Effector CD4-positive, alpha-beta T cell (primary cell): Measurements from ENCODE around the gene PARD3B.

Source experiments
- DNase-seq: peaks from one replicate; pipeline ENCODE4 v3.0.0-alpha.2; 2020

The PARD3B gene

DNA sequence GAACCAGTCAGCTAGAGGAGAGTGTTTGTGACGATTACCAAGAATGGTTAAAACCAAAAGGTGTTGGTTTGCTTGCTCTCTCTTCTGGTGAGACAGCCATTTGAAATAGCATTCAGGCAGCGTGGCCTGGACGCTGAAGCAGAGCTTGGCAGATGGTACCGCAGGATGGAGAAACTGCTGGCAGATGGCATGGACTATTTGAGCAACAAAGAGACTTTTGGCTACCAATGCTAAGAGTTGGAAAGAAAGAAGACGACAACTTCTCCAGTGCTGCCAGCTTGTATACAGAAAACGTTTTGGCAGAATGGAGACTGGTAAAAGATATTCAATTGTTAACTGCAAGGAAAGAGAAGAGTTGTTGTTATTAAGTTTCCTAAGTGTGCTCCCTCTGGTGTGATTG, 315.0 kb downstream of the PARD3B start:
- DNase-seq, result no peak

DNA sequence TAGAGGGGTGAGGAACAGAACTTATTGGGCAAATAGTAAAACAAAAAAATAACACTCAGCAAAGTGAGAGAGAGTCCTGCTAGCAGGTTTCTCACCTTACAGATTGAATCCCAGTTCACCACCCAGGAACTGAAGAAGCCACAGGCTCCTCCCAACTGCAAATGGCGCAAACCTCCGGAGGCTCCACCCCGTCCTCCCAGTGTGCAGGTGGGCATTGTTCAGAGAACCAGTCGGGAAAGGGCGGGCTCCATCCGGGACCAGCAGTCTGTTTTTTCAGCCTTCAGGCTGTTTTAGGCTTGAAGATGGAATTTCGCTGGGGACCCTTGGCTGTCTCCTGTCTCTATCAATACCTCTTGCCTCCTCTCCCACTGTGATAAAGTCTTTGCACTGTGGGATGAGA, 317.5 kb downstream of the PARD3B start:
- DNase-seq, result no peak

DNA sequence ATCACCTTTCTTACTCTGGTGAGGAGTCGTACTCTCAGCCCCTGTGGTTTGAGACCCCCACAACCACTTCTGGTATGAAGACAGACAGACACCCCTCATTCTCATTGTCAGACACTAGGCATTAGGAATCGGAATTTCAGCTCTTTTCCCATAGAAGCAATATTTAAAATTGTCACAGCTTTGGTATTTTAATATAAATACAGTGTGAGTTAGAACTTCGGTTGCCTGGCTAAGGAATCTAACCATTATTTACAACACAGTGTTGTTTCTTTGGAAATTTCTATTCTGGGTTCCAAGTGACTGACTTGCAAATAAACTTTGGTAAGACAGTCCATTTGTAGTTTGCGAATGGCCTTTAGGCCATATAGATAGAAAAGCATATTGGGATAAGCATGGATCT, 318.1 kb downstream of the PARD3B start:
- no peak for DNase-seq

DNA sequence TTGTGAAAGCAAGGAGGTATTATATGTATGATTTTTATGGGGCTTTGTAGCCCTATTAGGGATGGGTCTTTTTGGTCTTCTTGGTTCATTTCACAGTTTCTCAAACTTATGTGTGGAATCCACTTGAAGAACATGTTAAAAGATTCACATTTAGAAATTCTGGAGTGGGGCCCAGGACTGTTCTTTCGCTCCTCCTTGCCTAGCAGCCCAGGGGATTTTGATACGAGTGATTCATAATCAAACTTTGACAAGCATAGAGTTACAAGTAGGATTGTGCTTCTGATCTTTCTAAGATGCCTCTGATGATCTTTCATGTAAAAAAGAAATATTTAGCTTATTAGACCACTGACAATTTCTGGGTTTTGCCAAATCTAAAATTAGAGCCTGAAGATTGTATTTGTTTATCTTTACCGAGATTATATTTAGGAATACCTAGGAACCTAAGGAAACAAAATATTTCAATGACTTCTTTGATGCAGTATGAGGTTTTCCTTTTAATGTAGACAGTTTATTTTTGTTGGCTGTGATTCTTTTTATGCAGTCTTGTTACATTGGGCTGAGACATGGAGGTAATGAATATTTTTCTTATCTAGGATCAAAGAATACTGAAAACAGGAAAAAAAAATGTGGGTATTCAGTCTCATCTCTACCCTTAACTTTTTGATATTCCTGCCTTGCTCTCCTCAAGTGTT, 324.0 kb downstream of the PARD3B start:
- DNase-seq, result no peak

DNA sequence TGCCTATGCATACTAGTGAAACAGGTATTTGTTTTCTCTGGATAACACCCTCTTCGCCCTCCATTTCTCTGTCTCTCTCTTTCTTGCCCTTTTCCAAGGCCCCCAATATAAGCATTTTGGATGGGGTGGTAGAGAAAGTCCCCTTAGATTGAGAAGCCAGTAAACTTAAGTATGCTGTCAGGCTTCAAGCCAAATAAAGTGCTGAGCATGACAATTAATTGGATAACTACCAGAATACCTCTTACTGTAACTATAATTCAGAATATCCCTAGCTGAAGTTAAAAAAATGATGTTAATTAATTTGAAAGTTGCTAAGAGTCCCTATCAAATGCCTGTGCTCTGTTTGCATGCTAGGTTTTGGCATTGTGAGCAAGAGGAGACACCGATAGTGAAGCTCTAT, 324.8 kb downstream of the PARD3B start:
- no peak for DNase-seq

DNA sequence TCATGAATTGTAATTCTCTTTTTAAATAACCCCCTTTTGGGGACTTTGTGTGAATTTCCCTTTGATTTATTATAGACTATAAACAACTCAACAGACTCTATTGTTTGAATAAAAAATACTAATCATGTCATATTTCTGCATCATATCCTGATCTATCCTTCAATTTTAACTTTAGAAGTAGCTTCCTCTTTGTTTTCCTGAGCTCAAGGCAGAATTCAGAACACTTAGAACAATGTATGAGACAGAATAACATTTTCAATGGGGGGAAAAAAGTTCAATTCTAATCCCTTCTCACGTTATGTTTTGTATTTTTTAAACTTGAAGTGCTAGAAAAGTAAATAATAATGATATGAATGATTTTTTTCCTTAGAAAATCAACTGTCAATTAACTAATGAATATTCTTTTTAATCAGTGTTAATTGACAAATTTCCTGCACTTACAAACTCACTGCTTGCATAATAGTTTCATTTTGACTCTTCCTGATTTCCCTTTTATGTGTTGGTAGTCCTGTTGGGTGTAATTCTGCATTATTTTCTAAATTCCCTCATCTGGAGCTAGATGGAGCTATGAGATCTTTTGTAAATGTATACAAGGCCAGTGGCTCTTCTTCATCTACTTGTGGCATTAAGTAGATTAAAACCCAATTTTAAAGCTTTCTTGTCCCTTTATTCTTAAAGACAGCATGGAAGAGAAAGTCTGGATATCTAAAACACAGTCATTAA, 326.1 kb downstream of the PARD3B start:
- DNase-seq, result no peak

DNA sequence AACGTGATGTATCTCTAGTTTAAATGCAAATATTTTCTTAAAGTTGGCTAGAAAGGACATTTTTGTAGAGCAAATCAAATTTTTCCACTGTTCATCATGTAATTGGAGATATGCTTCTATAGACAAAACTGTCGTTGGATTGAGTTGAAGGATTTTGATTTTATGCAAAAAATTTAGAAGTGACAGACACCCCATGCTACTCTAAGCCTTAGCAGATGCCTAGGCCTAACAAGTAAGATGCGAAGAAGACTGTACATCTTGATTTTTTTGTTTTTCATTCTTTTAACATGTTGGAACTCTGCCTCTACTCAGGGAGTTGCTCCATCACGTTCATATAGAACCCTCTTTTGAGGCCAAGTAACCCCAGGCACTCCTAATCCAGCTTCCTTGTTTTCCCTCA, 331.0 kb downstream of the PARD3B start:
- no peak for DNase-seq

DNA sequence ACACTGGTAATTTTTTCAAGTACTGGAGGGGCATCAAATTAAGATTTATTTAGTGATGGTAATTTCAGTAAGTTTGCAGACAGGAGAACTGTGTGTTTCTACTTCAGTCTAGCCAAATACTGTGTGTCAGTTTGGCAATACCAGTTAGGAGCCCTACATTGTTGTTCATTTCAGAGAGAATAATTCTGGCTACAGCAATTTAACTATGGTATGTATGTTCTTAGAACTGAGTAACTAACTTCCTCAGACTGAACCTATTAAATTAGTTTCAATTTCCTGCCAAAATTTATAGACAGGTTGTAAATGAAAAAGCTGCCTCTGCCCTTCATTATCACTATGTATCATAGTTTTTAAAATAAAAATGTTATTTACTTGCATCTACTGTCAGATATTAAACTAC, 332.4 kb downstream of the PARD3B start:
- DNase-seq, result no peak

DNA sequence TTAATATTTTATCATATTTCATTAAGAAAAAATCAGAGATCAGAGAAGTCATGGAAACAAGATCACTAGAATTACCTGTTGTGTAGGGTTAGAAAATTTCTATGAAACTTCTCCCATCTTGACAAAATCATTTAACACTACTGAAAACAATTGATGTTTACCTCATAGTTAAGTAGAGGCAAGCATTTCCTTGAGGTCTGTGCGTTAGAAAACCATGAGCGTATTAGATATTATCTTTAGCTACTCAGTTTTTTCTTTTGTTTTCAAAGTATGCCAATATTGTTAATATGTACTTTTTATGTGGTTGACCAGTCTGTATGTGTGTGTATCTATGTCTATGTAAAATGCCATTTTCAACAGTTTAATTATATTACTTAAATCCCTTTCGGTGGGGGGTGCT, 335.7 kb downstream of the PARD3B start:
- DNase-seq, result no peak

DNA sequence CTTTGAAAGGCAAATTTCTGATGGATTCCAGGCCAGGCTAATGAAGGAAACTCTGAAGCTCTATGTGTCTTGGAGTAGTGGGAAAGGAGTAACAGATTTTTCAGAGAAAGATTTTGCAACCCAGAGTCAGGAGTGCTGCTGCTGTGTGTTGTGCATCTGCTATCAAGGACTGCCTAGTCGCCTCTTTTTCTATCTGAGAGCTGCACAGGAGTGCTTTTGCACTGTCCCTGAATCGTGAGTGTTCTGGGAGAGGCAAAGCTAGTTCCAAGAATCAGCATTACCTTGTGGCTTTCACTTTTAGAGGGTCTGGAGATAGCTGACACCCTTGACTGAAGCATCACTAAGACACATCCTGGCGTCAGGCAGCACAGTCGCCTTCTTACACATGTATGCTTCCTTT, 336.4 kb downstream of the PARD3B start:
- no peak for DNase-seq

DNA sequence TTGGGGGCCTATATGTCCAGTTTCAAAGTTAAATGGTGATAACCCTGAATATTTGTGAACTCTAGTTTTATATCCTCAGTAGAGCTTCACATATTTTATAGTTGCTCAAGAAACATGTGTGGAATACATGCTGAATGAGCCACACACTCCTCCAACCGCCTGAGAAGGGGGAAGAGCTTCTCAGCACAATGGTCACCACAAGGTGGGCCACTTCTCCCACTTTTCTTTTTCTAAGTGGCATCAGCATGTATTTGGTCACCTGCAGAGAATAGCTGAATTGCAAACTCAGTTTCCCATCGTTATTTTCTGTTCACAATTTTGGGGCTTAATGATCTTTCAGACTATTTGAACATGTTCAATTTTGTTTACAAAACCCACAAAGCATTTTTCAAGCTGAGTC, 340.5 kb downstream of the PARD3B start:
- no peak for DNase-seq

DNA sequence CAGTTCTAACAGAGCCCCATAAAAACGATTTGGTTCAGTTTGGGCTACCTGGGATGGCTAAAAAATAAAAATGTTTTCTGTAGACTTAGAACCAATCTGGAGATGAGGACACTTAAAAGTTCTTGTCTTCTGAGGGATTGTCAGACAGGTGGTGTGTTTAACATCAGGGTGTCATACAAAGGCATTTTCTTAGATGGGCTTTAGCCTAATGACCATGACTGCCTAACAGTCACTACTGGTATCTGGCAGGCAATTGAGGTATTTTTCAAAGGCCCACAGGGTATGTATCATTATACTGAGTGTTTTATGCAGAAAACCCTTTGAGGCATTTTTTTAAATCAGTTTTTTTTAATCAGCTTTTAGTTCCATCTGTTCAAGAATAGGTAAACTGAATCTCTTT, 341.4 kb downstream of the PARD3B start:
- DNase-seq, result no peak

DNA sequence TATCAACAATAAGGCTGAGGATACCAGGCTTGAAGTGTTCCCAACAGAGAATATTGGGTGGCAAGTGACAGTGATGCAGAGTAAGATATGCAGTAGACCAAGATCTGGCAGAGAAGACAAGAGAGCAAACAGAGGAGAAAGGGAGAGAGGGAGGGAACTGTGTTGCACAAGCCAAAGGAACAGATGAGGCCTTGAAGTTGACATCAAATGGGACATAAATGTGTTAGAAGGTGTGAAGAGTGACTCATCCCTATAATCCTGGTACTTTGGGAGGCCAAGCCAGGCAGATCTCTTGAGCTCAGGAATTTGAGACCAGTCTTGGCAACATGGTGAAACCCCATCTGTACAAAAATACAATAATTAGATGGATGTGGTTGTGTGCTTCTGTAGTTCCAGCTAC, 342.9 kb downstream of the PARD3B start:
- DNase-seq, result no peak

DNA sequence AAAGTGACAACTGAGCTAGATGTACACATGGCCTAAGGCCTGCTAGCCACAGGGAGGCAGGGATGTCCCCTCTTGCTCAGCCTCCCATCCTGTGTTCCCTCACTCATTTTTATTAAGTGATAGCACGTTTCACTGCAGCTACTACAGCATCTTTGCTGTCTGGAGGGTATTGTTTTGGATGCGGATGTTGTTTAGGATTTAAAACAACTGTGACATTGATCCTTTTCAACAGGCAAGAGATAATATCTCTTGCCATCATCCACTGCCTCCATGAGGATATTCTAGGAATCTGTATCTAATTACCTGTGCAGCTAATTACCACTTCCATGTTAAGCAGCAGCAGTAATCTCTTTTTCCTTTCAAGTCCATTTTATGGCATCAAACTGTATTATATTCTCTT, 345.4 kb downstream of the PARD3B start:
- no peak for DNase-seq

DNA sequence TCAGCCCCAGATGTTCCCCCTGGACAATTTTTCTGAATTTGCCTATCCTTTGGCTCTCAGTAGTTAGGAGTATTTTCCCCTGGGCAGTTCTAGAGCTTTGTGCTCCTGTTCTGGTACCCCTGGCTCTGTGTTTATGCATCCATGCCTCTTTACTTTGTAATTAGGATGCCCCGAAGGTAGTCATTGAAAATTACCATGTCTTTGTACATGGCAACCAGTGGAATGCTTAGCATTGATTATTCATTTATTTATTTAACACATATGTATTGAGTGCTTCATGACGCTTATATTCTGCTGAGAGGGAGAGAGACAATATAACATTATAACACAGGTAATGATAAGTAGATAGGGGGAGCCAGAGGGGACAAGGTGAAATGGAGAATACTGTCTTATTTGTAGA, 346.5 kb downstream of the PARD3B start:
- DNase-seq, result no peak

DNA sequence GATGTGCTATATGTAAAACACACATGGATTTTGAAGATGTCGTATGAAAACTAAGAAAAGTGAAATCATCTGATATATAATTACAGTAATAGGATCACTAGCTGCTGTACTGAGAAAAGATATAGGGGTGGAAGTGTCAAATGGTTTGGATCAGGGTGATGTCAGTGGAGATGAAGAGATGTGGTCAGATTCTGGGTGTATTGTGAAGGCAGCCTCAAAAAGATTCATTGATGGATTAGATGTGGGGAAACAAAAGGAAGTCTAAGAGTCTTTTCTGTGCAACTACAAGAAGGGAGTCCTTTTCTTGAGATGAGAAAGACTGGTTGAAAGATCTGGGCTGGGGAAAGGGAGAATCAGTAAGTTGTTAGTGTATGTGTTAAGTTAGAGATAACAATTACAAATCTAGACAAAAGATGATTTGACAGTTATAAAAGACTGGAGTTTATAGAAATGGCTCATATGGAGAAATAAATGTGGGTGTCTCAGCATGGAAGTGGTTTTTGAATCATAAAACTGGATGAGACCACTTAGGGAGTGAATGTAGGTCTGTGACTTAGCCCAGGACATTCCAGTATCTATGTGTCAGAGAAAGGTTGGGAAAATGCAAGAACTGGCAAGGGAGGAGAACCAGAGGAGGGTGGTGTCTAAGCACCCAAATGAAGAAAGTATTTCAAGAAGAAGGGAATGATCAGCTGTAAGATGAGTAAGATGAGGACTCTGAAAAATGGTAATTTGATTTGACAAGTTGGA, 347.4 kb downstream of the PARD3B start:
- no peak for DNase-seq

DNA sequence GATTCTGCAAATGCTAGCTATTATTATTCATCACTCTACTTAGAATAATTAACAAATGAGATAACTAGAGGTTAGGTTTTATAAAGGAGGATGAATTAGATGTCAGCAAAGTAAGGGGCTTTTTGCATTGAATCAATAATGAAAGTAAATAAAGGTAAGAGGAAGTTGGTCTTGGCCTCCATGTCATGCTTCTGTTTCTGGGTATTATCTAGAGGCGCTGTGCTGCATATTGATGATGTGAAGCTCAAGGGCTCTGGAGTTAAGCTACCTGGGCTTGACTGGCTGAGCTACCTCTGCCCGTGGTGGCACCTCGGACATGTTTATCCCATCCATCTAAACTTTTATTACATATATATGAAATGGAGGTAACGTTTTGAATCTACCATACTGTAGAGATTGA, 350.9 kb downstream of the PARD3B start:
- DNase-seq, result no peak

DNA sequence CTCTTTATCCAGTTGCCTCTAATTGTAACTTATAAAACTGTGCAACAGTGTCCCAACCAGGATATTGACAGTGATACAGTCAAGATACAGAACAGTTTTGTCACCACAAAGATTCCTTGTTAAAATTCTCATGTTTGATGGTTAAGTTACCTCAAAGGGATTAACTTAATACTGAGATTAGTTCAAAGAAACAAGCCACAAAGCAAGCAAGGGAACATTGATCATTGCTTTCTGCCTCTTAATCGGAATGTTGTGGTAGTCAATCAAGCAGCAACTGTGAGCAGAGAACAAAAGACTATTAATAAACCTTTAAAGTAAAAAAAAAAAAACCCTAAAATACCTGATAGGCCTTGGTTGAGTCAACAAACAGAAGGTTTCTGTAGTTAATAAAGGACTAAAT, 352.3 kb downstream of the PARD3B start:
- no peak for DNase-seq

DNA sequence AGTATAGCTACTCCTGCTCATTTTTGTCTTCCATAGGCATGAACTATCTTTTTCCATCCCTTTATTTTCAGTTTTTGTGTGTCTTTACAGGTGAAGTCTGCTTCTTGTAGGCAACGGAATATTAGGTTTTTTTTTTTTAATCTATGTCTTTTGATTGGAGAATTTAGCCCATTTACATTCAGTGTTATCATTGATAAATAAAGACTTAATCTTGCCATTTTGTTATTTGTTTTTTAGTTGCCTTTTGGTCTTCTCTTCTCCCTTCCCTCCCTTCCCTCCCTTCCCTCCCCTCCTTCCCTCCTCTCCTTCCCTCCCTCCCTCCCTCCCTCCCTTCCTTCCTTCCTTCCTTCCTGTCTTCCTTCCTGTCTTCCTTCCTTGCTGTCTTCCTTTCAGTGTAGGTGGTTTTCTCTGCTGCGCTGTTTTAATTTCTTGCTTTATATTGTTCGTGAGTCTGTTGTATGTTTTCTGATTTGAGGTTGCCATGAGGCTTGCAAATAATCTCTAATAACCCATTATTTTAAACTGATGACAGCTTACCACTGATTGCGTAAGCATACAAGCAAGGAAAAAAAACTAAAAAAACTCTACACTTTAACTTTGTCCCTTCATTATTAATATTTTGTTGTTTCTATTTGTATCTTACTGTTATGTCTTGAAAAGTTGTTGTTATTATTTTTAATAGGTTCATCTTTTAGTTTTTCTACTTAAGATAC, 353.8 kb downstream of the PARD3B start:
- no peak for DNase-seq

DNA sequence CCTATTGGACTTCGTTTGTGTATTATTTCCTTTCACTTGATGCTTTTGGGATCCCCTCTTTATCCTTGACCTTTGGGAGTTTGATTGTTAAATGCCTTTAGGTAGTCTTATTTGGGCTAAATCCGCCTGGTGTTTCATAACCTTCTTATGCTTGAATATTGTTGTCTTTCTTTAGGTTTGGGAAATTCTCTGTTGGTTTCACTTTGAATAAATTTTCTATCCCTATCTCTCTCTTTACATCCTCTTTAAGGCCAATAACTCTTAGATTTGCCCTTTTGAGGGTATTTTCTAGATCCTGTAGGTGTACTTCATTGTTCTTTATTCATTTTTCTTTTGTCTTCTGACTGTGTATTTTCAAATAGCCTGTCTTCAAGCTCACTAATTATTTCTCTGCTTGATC, 354.7 kb downstream of the PARD3B start:
- no peak for DNase-seq

DNA sequence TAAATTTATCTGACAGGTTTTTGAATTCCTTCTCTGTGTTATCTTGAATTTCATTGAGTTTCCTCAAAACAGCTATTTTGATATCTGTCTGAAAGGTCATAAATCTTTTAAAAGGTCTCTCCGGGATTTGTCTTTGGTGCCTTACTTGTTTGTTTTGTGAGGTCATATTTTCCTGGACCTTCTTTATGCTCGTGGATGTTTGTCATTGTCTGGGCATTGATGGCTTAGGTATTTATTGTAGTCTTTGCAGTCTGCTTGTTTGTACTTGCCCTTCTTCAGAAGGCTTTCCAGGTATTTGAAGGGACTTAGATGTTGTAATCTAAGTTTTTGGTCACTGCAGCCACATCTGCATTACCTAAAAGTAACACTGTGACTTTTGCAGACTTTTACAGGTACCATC, 355.2 kb downstream of the PARD3B start:
- no peak for DNase-seq

DNA sequence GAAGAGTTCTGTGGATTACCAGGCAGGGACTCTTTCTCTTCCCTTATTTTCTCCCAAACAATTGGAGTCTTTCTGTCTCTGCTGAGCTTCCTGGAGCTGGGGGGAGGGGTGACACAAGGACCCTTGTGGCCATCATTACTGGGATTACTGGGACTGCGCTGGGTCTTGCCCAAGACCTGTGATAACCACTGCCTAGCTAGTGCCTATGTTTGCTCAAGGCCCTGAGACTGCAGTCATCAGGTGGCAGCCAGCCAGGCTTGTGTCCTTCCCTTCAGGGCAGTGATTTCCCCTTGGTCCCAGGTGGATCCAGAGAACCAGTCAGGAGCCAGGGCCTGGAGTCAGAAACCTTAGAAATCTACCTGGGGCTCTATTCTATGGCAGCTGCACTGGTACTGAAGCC, 355.6 kb downstream of the PARD3B start:
- no peak for DNase-seq

DNA sequence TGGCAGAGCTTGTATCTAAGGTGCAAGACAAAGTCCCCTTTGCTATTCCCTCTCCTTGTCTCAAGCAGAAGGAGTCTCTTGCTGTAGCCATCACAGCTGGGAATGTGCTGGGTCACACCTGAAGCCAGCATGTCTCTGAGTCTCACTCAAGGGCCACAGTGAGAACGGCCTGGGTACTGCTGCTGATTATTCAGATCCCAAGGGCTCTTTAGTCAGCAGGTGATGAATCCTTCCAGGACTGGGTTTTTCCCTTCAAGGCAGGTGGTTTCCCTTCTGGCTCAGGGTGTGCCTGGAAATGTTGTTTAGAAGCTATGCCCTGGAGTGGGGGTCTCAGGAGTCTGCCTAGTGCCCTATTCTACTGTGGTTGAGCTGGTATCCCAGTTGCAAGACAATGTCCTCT, 356.3 kb downstream of the PARD3B start:
- DNase-seq, result no peak

DNA sequence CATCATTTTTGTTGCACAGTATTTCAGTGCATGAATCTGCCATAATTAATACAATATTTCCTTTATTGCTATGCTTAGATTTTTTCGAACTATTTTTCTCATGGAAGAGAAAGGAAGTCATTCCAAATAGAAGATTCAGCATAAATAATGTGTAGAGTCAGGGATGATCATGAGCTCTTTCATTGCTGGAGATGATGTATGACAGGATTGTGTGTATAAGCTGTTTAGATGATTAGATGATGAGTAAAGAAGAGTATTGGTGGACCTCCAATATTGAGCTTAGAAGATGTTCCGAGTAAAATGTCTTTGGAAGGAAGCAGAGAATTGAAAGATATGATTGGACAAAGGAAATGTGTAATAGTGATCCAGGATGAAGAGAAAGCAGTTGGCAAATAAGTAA, 364.5 kb downstream of the PARD3B start:
- DNase-seq, result no peak
